ENCODE data around the gene ARHGEF11. TPM values are rescaled to one million over a fixed set of nuclear protein-coding genes. Genes with fewer than 3 reads are reported as not detected.
A peak's percentile ranks its signal among the peaks of the same experiment; 100 is the strongest.

ARHGEF11 gene
- total and polyA plus RNA-seq, 9 of the 15 experiments (the other 6 are each of a cell fraction or from before 2014, with no cell fraction given), result 0.14 to 15.5 (median 9.0) TPM

- TF ChIP-seq MBD2 (IDR thresholded peaks at IDR 0.05; ENCODE audit: borderline replicate concordance, low read depth) (no peak), HDAC2 (IDR thresholded peaks at IDR 0.05) (no peak), NFIC (IDR thresholded peaks at IDR 0.05) (peak; percentile 67), NFE2 (IDR thresholded peaks at IDR 0.05; ENCODE audit: low read depth) (peak; percentile 35), MEF2D (tag; conservative IDR thresholded peaks at IDR 0.05; ENCODE audit: low read depth) (no peak), NRF1 (conservative IDR thresholded peaks at IDR 0.05 in 1 of 2, IDR thresholded peaks at IDR 0.05 in 1 of 2) (peak; percentile 80 to 82), KLF6 (CRISPR knock-in tag; IDR thresholded peaks at IDR 0.05; ENCODE audit: borderline replicate concordance) (no peak), PHTF2 (CRISPR knock-in tag; IDR thresholded peaks at IDR 0.05) (no peak), TEAD1 (CRISPR knock-in tag; IDR thresholded peaks at IDR 0.05) (no peak), ZHX1 (conservative IDR thresholded peaks at IDR 0.05; ENCODE audit: low read length) (no peak)
- TF ChIP-seq, protein P1, sequence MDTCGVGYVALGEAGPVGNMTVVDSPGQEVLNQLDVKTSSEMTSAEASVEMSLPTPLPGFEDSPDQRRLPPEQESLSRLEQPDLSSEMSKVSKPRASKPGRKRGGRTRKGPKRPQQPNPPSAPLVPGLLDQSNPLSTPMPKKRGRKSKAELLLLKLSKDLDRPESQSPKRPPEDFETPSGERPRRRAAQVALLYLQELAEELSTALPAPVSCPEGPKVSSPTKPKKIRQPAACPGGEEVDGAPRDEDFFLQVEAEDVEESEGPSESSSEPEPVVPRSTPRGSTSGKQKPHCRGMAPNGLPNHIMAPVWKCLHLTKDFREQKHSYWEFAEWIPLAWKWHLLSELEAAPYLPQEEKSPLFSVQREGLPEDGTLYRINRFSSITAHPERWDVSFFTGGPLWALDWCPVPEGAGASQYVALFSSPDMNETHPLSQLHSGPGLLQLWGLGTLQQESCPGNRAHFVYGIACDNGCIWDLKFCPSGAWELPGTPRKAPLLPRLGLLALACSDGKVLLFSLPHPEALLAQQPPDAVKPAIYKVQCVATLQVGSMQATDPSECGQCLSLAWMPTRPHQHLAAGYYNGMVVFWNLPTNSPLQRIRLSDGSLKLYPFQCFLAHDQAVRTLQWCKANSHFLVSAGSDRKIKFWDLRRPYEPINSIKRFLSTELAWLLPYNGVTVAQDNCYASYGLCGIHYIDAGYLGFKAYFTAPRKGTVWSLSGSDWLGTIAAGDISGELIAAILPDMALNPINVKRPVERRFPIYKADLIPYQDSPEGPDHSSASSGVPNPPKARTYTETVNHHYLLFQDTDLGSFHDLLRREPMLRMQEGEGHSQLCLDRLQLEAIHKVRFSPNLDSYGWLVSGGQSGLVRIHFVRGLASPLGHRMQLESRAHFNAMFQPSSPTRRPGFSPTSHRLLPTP (IDR thresholded peaks at IDR 0.05; ENCODE audit: borderline replicate concordance, extremely low read depth, insufficient read length), result no peak
- TF ChIP-seq, protein P2, sequence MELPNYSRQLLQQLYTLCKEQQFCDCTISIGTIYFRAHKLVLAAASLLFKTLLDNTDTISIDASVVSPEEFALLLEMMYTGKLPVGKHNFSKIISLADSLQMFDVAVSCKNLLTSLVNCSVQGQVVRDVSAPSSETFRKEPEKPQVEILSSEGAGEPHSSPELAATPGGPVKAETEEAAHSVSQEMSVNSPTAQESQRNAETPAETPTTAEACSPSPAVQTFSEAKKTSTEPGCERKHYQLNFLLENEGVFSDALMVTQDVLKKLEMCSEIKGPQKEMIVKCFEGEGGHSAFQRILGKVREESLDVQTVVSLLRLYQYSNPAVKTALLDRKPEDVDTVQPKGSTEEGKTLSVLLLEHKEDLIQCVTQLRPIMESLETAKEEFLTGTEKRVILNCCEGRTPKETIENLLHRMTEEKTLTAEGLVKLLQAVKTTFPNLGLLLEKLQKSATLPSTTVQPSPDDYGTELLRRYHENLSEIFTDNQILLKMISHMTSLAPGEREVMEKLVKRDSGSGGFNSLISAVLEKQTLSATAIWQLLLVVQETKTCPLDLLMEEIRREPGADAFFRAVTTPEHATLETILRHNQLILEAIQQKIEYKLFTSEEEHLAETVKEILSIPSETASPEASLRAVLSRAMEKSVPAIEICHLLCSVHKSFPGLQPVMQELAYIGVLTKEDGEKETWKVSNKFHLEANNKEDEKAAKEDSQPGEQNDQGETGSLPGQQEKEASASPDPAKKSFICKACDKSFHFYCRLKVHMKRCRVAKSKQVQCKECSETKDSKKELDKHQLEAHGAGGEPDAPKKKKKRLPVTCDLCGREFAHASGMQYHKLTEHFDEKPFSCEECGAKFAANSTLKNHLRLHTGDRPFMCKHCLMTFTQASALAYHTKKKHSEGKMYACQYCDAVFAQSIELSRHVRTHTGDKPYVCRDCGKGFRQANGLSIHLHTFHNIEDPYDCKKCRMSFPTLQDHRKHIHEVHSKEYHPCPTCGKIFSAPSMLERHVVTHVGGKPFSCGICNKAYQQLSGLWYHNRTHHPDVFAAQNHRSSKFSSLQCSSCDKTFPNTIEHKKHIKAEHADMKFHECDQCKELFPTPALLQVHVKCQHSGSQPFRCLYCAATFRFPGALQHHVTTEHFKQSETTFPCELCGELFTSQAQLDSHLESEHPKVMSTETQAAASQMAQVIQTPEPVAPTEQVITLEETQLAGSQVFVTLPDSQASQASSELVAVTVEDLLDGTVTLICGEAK (IDR thresholded peaks at IDR 0.05), result no peak
- TF ChIP-seq, protein P2 (CRISPR knock-in tag; IDR thresholded peaks at IDR 0.05), result no peak
Observed at GRCh38 chr1:156899956-156900718, 145.4 kb downstream of the ARHGEF11 start (continued).

All from K562 (cell line).